PC-9 (cell line): ENCODE results near the gene SLC7A14. TPM values are rescaled to one million over a fixed set of nuclear protein-coding genes. Genes with fewer than 3 reads are reported as not detected.

ENCODE experiments used
- BruUV-seq: library from RNA; stranded (reverse); fragments of 400-500 nt; replicated peaks from 2 replicates; lab custom pipeline; 2021; lab: Mats Ljungman, UMichigan
- CTCF ChIA-PET: fragments of 300-600 bp; sonication (Branson Sonifier 250); formaldehyde crosslinking; loops from one replicate; lab custom pipeline; 2022; ENCODE audit warnings: antibody characterized with exemption; lab: Charles Lee
- POLR2A ChIA-PET: fragments of 300-600 bp; sonication (Branson Sonifier 250); formaldehyde crosslinking; loops from one replicate; lab custom pipeline; 2022; ENCODE audit warnings: antibody characterized with exemption; ENCODE audit not compliant: unreplicated experiment; lab: Charles Lee
- DNase-seq, 2 experiments: peaks; one replicate each; pipeline versions ENCODE4 v3.0.0 to v3.0.0-alpha.2; 2015 to 2022; ENCODE audit warnings: mixed read lengths in 1 of 2
- H2AFZ ChIP-seq: fragments of 200-600 bp; sonication (generic); 2 replicates; pipeline ENCODE4 v1.8.1; 2017; ENCODE audit warnings: antibody characterized with exemption
- H3F3A ChIP-seq: fragments of 200-600 bp; sonication (generic); 2 replicates; pipeline ENCODE4 v1.8.1; 2017; ENCODE audit warnings: antibody characterized with exemption, mild to moderate bottlenecking, low read depth; ENCODE audit not compliant: insufficient read depth
- H3K27ac ChIP-seq: fragments of 200-600 bp; sonication (generic); 2 replicates; pipeline ENCODE4 v1.6.1; 2016; ENCODE audit warnings: mixed run types
- H3K27me3 ChIP-seq: fragments of 200-600 bp; sonication (generic); 2 replicates; pipeline ENCODE4 v1.6.1; 2016; ENCODE audit warnings: low read depth, mixed run types; ENCODE audit not compliant: insufficient read depth
- H3K36me3 ChIP-seq: fragments of 200-600 bp; sonication (generic); 2 replicates; pipeline ENCODE4 v1.6.1; 2016; ENCODE audit warnings: low read depth, mixed run types
- H3K4me1 ChIP-seq: fragments of 200-600 bp; sonication (generic); replicated peaks from 2 replicates; pipeline ENCODE4 v1.6.1; 2016; ENCODE audit warnings: mixed run types; ENCODE audit not compliant: insufficient read depth
- H3K4me2 ChIP-seq: fragments of 200-600 bp; sonication (generic); 2 replicates; pipeline ENCODE4 v1.6.1; 2017; ENCODE audit warnings: mixed run types
- H3K4me3 ChIP-seq: fragments of 200-600 bp; sonication (generic); 2 replicates; pipeline ENCODE4 v1.6.1; 2016; ENCODE audit warnings: mixed run types
- H3K79me2 ChIP-seq: fragments of 200-600 bp; sonication (generic); 2 replicates; pipeline ENCODE4 v1.6.1; 2017; ENCODE audit warnings: low read depth, mixed run types
- H3K9me2 ChIP-seq: fragments of 200-600 bp; sonication (generic); 2 replicates; pipeline ENCODE4 v1.8.1; 2017; ENCODE audit warnings: mild to moderate bottlenecking; ENCODE audit not compliant: insufficient read depth
- H3K9me3 ChIP-seq: fragments of 200-600 bp; sonication (generic); 2 replicates; pipeline ENCODE4 v1.8.1; 2016; ENCODE audit warnings: low read depth; ENCODE audit not compliant: insufficient read depth
- H4K20me1 ChIP-seq: fragments of 200-600 bp; sonication (generic); 2 replicates; pipeline ENCODE4 v1.8.1; 2017; ENCODE audit not compliant: insufficient read depth
- CTCF ChIP-seq: fragments of 200-600 bp; sonication (generic); conservative IDR thresholded peaks from 2 replicates; pipeline ENCODE4 v1.6.1; 2017; ENCODE audit warnings: mixed run types, antibody characterized with exemption, mild to moderate bottlenecking, moderate library complexity
- EZH2 ChIP-seq: fragments of 200-600 bp; sonication (generic); IDR thresholded peaks from 2 replicates; pipeline ENCODE4 v1.8.0; 2017; ENCODE audit warnings: antibody characterized with exemption, low read depth
- intact Hi-C: fragments of 100-400 bp; cut with micrococcal nuclease; formaldehyde crosslinking; loops from one replicate; pipeline ENCODE4 v1.10.0; 2022; ENCODE audit not compliant: unreplicated experiment
- total RNA-seq: library from RNA; stranded (reverse); gene quantifications from 2 replicates; pipeline ENCODE4 v1.2.3, GENCODE V29; 2021

The SLC7A14 gene
- total RNA-seq, 1 experiment from 2014 or later, result not detected

DNA sequence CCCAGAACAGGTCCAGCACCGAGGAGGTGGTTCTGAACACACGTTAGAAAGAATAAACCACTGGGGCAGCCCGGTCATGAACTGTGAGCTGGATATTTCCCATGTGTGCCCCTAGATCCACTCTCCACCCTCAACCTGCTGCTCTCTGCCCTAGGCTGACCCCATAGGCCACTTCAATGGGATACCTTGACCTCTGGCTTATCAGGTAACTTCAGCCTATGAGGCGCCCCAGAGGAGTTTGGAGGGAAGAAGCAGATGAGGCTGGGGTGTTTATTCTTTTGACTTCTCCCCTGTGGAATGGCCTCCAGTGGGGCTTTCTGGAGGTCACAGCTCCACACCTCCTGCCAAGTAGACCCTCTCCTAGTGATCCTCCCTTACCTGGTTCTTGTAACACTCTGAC, 47.7 kb upstream of the SLC7A14 start:
- ChIA-PET POLR2A (no interaction called here), CTCF (no interaction called here)
- Histone ChIP-seq H3K36me3 (no peaks in the 10 kb centered on the region), H3K4me1 (no peaks in the 10 kb centered on the region), H3K27ac (no peak overlapping the region), H3K4me3 (no peak overlapping the region), H2AFZ (no peak overlapping the region), H3F3A (no peaks in the 10 kb centered on the region), H4K20me1 (no peaks in the 10 kb centered on the region), H3K79me2 (no peaks in the 10 kb centered on the region), H3K4me2 (no peak overlapping the region), H3K27me3 (no peaks in the 10 kb centered on the region), H3K9me3 (no peaks in the 10 kb centered on the region), H3K9me2 (no peaks in the 10 kb centered on the region)
- no peak for DNase-seq
- intact Hi-C loops, result no loop called here
- BruUV-seq, result no TSS peak
- TF ChIP-seq EZH2 (no peak), CTCF (no peak)

- H3K4me3 ChIP-seq, result no peak overlapping the region
- no peaks in the 10 kb centered on the region for H4K20me1 ChIP-seq
- ChIA-PET POLR2A (no interaction called here), CTCF (no interaction called here)
- no peaks in the 10 kb centered on the region for H3K9me2 ChIP-seq
- no peak overlapping the region for H2AFZ ChIP-seq
- H3K79me2 ChIP-seq, result no peaks in the 10 kb centered on the region
- no peaks in the 10 kb centered on the region for H3K9me3 ChIP-seq
- no peaks in the 10 kb centered on the region for H3K36me3 ChIP-seq
- H3K4me1 ChIP-seq, result no peaks in the 10 kb centered on the region
- H3K27me3 ChIP-seq, result no peaks in the 10 kb centered on the region
- H3F3A ChIP-seq, result no peaks in the 10 kb centered on the region
- H3K27ac ChIP-seq, result no peak overlapping the region
- no peak for DNase-seq
- intact Hi-C loops, result no loop called here
- BruUV-seq, result no TSS peak
- H3K4me2 ChIP-seq, result no peak overlapping the region
- TF ChIP-seq CTCF, result no peak
- no peak for TF ChIP-seq EZH2
Observed at GRCh38 chr3:170632780-170633179, 46.9 kb upstream of the SLC7A14 start.

DNA sequence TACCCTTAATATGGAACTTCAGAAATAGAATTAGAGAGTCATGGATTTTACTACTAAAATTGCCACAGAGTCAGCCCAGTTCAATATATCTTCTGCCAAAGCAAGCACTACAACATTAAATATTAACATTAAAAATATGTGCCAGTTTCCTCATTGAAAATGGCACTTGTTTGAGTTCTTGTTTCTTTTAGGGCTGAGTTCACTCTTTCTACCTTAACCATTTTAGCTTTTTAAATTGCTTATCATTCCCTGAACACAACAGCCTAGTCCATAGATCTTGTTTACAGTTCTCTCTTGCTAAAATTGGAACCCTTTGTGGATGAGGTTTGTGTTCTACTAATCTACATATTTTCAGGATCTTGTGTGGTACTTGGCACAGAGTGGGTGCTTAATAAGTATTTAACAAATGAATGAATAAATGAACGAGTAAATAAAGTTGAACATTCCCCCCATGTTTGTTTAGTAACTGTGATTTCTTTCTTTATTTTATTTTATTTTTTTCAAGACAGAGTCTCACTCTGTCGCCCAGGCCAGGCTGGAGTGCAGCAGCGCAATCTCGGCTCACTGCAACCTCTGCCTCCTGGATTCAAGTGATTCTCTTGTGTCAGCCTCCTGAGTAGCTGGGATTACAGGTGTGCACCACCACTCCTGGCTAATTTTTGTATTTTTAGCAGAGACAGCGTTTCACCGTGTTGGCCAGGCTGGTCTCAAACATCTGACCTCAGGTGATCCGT, 46.0 kb upstream of the SLC7A14 start:
- Histone ChIP-seq H3K9me2 (no peaks in the 10 kb centered on the region), H3K27me3 (no peaks in the 10 kb centered on the region), H3K4me2 (no peak overlapping the region), H3K27ac (no peak overlapping the region), H3K79me2 (no peaks in the 10 kb centered on the region), H3F3A (no peaks in the 10 kb centered on the region), H3K36me3 (no peaks in the 10 kb centered on the region), H3K4me1 (no peaks in the 10 kb centered on the region), H3K4me3 (no peak overlapping the region), H3K9me3 (no peaks in the 10 kb centered on the region), H4K20me1 (no peaks in the 10 kb centered on the region), H2AFZ (no peak overlapping the region)
- no peak for TF ChIP-seq CTCF
- TF ChIP-seq EZH2, result no peak
- BruUV-seq, result no TSS peak
- ChIA-PET CTCF (no interaction called here), POLR2A (no interaction called here)
- intact Hi-C loops, result no loop called here
- no peak for DNase-seq
